ENCODE results near the gene EIF2B2. TPM values are rescaled to one million over a fixed set of nuclear protein-coding genes. Genes with fewer than 3 reads are reported as not detected.

EIF2B2 gene
- polyA plus RNA-seq, 4 donors, result 36.2 to 50.8 (median 44.8) TPM

GRCh38 chr14:74964787-74965485 is 37.8 kb upstream of the EIF2B2 start:
- H3K36me3 ChIP-seq (ENCODE audit: control insufficient read depth in 3 of 3, insufficient read depth in 2 of 3, low read depth in 1 of 3, low read length in 3 of 3), result no peaks in the 10 kb centered on the region
- no peak overlapping the region for H3K27ac ChIP-seq (ENCODE audit: low read depth in 1 of 3, low read length in 2 of 3)
- H3K27me3 ChIP-seq (ENCODE audit: control insufficient read depth in 3 of 3, insufficient read depth in 3 of 3, low read length in 3 of 3), result no peaks in the 10 kb centered on the region
- no peak overlapping the region for H3K4me3 ChIP-seq (ENCODE audit: low read depth in 1 of 3, low read length in 3 of 3)
- no peak for DNase-seq
- H3K9me3 ChIP-seq (ENCODE audit: control insufficient read depth in 2 of 2, insufficient read depth in 1 of 2, low read depth in 1 of 2, low read length in 1 of 2), result no peaks in the 10 kb centered on the region
- H3K4me1 ChIP-seq (ENCODE audit: control insufficient read depth in 3 of 3, insufficient read depth in 2 of 3, low read depth in 1 of 3, low read length in 2 of 3), result no peaks in the 10 kb centered on the region
- FAIRE-seq, result no peak
- 57 to 70% (median 63%) methylated on average over 4 of the region's 4 CpGs for WGBS, 3 donors

- Histone ChIP-seq H3K9me3 (ENCODE audit: control insufficient read depth in 2 of 2, insufficient read depth in 1 of 2, low read depth in 1 of 2, low read length in 1 of 2) (no peaks in the 10 kb centered on the region), H3K27me3 (ENCODE audit: control insufficient read depth in 3 of 3, insufficient read depth in 3 of 3, low read length in 3 of 3) (no peaks in the 10 kb centered on the region), H3K36me3 (ENCODE audit: control insufficient read depth in 3 of 3, insufficient read depth in 2 of 3, low read depth in 1 of 3, low read length in 3 of 3) (no peaks in the 10 kb centered on the region), H3K4me3 (ENCODE audit: low read depth in 1 of 3, low read length in 3 of 3) (no peak overlapping the region), H3K27ac (ENCODE audit: low read depth in 1 of 3, low read length in 2 of 3) (no peak overlapping the region), H3K4me1 (ENCODE audit: control insufficient read depth in 3 of 3, insufficient read depth in 2 of 3, low read depth in 1 of 3, low read length in 2 of 3) (no peaks in the 10 kb centered on the region)
- FAIRE-seq (no peak), DNase-seq (no peak)
- WGBS, 3 donors, result 62 to 71% (median 71%) methylated on average over 5 of the region's 5 CpGs
Measured at GRCh38 chr14:74965486-74966153, 37.1 kb upstream of the EIF2B2 start.

DNA sequence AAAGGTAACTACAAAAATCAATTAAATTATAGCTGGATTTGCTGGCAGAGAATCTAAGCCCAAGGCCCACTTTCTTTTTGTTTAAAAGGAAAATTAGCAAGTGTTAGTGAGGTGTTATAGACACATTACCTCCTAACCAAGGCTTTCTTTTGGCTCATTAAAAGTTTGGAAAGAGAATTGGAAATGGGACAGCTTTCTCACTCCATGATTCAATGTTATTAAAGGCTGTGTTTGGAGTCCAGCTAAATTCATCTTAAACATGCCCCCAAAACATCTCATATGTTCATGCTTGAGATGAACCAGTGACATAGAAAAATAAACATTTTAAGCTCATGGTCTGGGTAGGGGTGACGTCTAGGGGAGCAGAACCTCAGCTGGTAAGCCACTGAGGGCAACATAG is 33.9 kb upstream of the EIF2B2 start:
- no peak overlapping the region for H3K27ac ChIP-seq (ENCODE audit: low read depth in 1 of 3, low read length in 2 of 3)
- peaks cover 0 to 4% (median under 1%) of the 10 kb centered on the region in 3 donors for H3K4me1 ChIP-seq (ENCODE audit: control insufficient read depth in 3 of 3, insufficient read depth in 2 of 3, low read depth in 1 of 3, low read length in 2 of 3)
- H3K9me3 ChIP-seq (ENCODE audit: control insufficient read depth in 2 of 2, insufficient read depth in 1 of 2, low read depth in 1 of 2, low read length in 1 of 2), result no peaks in the 10 kb centered on the region
- H3K27me3 ChIP-seq (ENCODE audit: control insufficient read depth in 3 of 3, insufficient read depth in 3 of 3, low read length in 3 of 3), result no peaks in the 10 kb centered on the region
- H3K4me3 ChIP-seq (ENCODE audit: low read depth in 1 of 3, low read length in 3 of 3), result no peak overlapping the region
- WGBS, 3 donors, result 57 to 81% (median 79%) methylated on average over 1 of the region's 1 CpG
- DNase-seq (no peak), FAIRE-seq (no peak)
- no peaks in the 10 kb centered on the region for H3K36me3 ChIP-seq (ENCODE audit: control insufficient read depth in 3 of 3, insufficient read depth in 2 of 3, low read depth in 1 of 3, low read length in 3 of 3)

DNA sequence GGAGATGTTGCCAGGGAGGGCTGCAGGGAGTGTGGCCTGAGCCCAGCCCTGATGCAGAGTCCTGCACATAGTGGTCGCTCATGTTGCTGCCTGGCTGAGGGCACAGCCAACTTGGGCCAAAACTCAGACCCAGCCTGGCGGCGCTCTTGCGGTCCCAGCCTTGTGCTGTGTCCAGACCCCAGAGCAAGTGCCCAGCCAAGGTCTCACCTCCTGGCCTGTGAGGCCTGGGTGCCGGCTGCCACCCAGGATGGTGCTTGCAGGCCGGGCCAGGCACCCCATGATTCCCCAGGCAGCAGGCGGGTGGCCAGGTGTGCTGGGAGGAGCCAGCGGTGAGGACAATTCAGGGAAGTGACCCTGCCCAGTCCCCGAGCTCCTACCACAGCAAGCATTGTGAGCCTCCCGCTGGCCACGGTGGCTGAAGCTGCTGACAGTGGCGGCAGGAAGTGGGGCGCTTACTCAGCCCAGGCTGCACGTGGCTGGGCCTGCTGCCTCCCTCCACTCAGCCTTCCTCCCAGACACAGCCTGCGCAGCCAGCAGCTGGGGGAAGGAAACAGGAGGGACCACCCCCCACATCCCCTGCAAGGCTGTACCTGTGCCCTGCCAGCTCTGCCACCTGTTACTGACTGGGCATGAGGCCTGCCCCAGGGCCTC is 29.6 kb upstream of the EIF2B2 start:
- Histone ChIP-seq H3K36me3 (ENCODE audit: control insufficient read depth in 3 of 3, insufficient read depth in 2 of 3, low read depth in 1 of 3, low read length in 3 of 3) (no peaks in the 10 kb centered on the region), H3K9me3 (ENCODE audit: control insufficient read depth in 2 of 2, insufficient read depth in 1 of 2, low read depth in 1 of 2, low read length in 1 of 2) (no peaks in the 10 kb centered on the region), H3K27ac (ENCODE audit: low read depth in 1 of 3, low read length in 2 of 3) (peak overlapping the region in 1 of 3 donors; percentile 35), H3K4me3 (ENCODE audit: low read depth in 1 of 3, low read length in 3 of 3) (no peak overlapping the region), H3K4me1 (ENCODE audit: control insufficient read depth in 3 of 3, insufficient read depth in 2 of 3, low read depth in 1 of 3, low read length in 2 of 3) (peaks cover 0 to 14% (median 5%) of the 10 kb centered on the region in 3 donors), H3K27me3 (ENCODE audit: control insufficient read depth in 3 of 3, insufficient read depth in 3 of 3, low read length in 3 of 3) (no peaks in the 10 kb centered on the region)
- FAIRE-seq, result no peak
- 67 to 88% (median 73%) methylated on average over 13 to 15 of the region's 15 CpGs for WGBS, 3 donors
- no peak for DNase-seq

DNA sequence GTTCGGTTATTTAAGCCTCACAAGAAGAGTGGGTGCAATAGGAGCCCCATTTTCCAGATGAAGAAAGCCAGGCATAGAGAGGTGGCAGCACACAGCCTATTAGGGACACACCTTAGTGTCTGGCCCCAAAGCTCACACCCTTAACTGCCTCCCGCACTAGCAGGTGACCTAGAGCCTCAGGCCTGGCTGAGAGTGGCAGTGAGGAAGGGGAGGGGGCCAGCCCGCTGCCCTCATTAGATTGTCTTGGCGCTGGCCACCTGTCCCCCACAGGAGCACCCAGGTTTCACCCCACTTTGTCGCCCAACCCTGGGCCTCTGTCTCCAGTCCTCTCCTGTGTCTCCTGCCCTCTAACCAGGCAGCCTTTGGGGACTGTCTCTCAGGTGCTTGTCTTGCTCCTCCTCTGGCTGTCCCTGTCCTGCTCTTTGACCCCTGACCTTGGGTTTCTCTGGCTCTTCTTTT is 28.8 kb upstream of the EIF2B2 start:
- 63 to 84% (median 81%) methylated on average over 5 of the region's 5 CpGs for WGBS, 3 donors
- Histone ChIP-seq H3K27me3 (ENCODE audit: control insufficient read depth in 3 of 3, insufficient read depth in 3 of 3, low read length in 3 of 3) (no peaks in the 10 kb centered on the region), H3K4me3 (ENCODE audit: low read depth in 1 of 3, low read length in 3 of 3) (no peak overlapping the region), H3K9me3 (ENCODE audit: control insufficient read depth in 2 of 2, insufficient read depth in 1 of 2, low read depth in 1 of 2, low read length in 1 of 2) (no peaks in the 10 kb centered on the region), H3K4me1 (ENCODE audit: control insufficient read depth in 3 of 3, insufficient read depth in 2 of 3, low read depth in 1 of 3, low read length in 2 of 3) (peaks cover 0 to 14% (median 5%) of the 10 kb centered on the region in 3 donors), H3K36me3 (ENCODE audit: control insufficient read depth in 3 of 3, insufficient read depth in 2 of 3, low read depth in 1 of 3, low read length in 3 of 3) (no peaks in the 10 kb centered on the region), H3K27ac (ENCODE audit: low read depth in 1 of 3, low read length in 2 of 3) (no peak overlapping the region)
- DNase-seq, result no peak
- FAIRE-seq, result no peak

DNA sequence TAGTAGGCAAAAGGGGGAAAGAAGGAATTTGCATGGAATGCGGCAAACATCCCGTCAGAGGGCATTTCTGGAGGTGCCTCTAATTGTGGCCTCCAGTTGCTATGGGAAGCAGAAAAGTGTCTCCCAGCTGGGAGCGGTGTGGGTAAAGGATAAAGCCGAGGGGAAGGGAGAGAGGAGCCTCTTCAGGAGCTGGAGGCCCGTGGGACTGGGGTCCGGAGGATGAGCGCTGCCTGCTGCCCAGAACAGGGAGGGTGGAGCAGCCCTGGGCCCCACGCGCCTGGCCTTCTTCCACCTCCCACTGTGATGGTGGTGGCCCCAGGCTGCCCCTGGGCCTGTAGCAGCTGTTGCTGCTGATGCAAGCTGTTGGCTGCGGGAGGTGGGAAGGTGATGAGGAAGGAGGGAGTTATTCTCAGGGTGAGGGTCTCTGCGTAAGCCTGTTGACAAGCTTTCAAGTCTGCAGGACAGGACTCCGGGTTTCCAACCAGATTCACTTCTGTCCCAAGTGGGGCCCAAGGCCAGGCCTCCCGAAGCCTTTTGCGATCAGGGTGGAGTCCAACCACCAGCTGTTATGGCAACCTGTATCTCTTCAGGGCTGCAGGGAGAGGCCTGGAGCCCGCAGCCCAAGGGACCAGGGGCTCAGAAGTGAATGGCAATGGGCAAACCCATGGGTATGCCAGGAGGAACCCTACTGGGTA is 28.2 kb upstream of the EIF2B2 start:
- H3K27me3 ChIP-seq (ENCODE audit: control insufficient read depth in 3 of 3, insufficient read depth in 3 of 3, low read length in 3 of 3), result no peaks in the 10 kb centered on the region
- no peak overlapping the region for H3K4me3 ChIP-seq (ENCODE audit: low read depth in 1 of 3, low read length in 3 of 3)
- DNase-seq, result no peak
- peak overlapping the region in 1 of 3 donors; percentile 50 for H3K27ac ChIP-seq (ENCODE audit: low read depth in 1 of 3, low read length in 2 of 3)
- WGBS, 3 donors, result 80 to 88% (median 81%) methylated on average over 15 of the region's 15 CpGs
- H3K4me1 ChIP-seq (ENCODE audit: control insufficient read depth in 3 of 3, insufficient read depth in 2 of 3, low read depth in 1 of 3, low read length in 2 of 3), result peaks cover 0 to 14% (median 5%) of the 10 kb centered on the region in 3 donors
- H3K9me3 ChIP-seq (ENCODE audit: control insufficient read depth in 2 of 2, insufficient read depth in 1 of 2, low read depth in 1 of 2, low read length in 1 of 2), result no peaks in the 10 kb centered on the region
- no peaks in the 10 kb centered on the region for H3K36me3 ChIP-seq (ENCODE audit: control insufficient read depth in 3 of 3, insufficient read depth in 2 of 3, low read depth in 1 of 3, low read length in 3 of 3)
- no peak for FAIRE-seq

DNA sequence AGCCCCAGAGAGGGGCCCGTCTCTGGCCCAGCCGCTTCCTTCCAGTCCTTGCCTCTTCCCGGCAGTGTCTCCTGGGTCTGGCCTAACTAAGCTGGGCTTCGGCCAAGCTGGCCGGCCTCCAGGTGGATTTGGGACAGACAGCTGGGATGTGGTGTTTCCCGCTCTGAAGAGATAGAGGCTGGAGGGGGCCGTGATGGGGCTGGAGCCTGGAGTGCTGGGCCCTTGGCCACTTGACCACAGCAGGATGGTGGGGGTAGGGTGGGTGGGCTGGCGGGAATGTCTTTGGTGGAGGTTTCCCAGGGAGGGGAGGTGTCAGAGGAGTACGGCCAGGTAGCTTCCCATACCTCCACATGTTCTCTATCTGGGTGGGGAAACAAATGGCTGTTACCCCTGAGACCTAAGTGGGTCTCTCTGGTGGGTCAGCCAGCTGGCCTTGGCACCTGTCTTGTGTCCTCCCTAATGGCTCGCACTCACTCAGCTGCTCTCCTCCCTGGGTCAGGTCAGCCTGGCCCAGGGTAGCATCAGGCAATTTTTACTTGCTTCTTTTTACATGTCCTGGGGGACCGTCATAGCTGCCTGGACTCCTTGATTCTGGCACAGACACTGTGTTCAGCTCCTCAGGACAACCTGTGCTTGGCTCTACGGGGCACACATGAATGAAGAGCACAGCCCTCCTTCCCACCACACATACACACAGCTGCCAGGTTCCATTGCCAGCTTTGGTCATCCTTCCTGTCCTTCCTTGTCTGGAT is 27.5 kb upstream of the EIF2B2 start:
- peak overlapping the region in 1 of 3 donors; percentile 50 for H3K27ac ChIP-seq (ENCODE audit: low read depth in 1 of 3, low read length in 2 of 3)
- FAIRE-seq, result no peak
- peak in 1 of 2 donors; percentile 37 for DNase-seq
- no peaks in the 10 kb centered on the region for H3K27me3 ChIP-seq (ENCODE audit: control insufficient read depth in 3 of 3, insufficient read depth in 3 of 3, low read length in 3 of 3)
- H3K4me3 ChIP-seq (ENCODE audit: low read depth in 1 of 3, low read length in 3 of 3), result no peak overlapping the region
- peaks cover 0 to 14% (median 5%) of the 10 kb centered on the region in 3 donors for H3K4me1 ChIP-seq (ENCODE audit: control insufficient read depth in 3 of 3, insufficient read depth in 2 of 3, low read depth in 1 of 3, low read length in 2 of 3)
- 63 to 66% (median 64%) methylated on average over 12 of the region's 12 CpGs for WGBS, 3 donors
- no peaks in the 10 kb centered on the region for H3K36me3 ChIP-seq (ENCODE audit: control insufficient read depth in 3 of 3, insufficient read depth in 2 of 3, low read depth in 1 of 3, low read length in 3 of 3)
- no peaks in the 10 kb centered on the region for H3K9me3 ChIP-seq (ENCODE audit: control insufficient read depth in 2 of 2, insufficient read depth in 1 of 2, low read depth in 1 of 2, low read length in 1 of 2)
